Stimulated activated CD8-positive, alpha-beta memory T cell treated with anti-CD3 and anti-CD28 coated beads, Interleukin-15, amount 100 ng/mL, for 1 hour (primary cell): Measurements from ENCODE around the gene RLN1.
"Not testable (repeated sequence)": the region's sequence is repeated elsewhere in the genome, so short reads cannot be mapped to it uniquely, and the experiment has no call there.

ENCODE experiments used
- DNase-seq: peaks from one replicate; pipeline ENCODE4 v3.0.0-alpha.2; 2020; ENCODE audit warnings: low read depth

The RLN1 gene

DNA sequence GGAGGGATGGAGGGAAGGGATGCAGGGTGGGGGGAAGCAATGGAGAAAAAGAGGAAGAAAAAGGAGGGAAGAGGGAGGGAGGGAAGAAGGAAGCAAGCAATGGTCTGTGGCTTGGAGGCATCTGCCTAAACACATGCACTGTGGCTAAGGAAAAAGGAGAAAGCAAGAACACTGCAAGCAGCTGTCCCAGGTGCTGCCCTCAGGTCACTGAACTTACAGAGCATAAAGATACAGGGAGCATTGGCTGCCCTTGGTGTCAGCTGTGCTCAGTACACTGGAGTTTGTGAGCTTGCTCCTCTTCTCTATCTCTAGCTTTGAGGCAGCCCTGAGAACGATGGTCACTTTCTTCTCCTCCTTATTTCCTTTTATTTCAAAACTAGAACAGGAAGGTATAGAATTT is 18.1 kb downstream of the RLN1 start:
- not testable (repeated sequence) for DNase-seq

DNA sequence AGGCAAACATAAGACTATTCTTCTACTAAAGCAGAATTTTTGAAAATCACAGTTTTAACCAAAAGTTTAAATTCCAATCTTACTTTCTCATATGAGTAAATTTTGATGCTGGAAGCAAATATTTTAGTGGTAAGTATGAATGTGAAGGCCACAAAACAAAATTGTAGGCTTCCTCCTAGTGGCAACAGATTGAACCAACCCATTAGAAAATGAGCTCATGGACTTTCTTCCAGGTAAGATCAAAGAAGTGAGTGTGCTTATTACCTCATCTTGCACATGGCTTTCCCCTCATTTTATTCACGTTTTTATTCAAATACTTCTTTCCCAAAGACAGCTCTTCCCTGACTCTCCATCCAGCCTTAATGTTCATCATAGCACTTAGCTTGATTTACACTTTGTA is 18.6 kb downstream of the RLN1 start:
- no peak for DNase-seq

DNA sequence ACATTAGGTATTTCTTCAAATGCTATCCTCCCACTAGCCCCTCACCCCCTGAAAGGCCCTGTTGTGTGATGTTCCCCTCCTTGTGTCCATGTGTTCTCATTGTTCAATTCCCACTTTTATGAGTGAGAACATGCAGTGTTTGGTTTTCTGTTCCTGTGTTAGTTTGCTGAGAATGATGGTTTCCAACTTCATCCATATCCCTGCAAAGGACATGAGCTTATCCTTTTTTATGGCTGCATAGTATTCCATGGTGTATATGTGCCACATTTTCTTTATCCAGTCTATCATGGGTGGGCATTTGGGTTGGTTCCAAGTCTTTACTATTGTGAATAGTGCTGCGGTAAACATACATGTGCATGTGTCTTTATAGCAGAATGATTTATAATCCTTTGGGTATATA is 23.3 kb downstream of the RLN1 start:
- not testable (repeated sequence) for DNase-seq

DNA sequence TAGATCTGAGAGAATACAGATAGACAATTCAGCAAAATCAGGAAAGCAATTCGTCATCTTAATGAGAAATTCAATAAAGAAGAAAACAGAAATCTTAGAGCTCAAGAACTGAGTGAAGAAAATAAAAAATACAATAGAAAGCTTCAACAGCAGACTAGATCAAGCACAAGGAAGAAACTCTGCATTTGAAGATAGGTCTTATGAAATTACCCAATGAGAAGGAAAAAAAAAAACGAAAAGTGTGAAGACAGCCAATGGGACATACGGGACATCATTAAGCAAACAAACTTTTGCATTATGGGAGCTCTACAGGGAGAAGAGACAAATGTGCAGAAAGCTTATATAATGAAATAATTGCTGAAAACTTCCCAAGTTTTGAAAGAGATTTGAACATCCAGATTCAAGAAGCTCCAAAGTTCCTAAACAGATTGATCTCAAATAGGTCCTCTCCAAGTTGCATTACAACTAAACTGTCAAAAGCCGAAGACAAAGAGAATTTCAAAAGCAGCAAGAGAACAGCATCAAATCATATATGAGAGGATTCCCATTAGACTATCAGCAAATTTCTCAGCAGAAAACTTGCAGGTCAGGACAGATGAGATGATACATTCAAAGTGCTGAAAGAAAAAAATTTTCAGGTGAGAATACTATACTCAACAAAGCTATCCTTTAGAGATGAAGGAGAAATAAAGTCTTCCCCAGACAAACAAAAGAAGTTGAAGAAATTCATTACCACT is 24.3 kb downstream of the RLN1 start:
- DNase-seq = no peak

DNA sequence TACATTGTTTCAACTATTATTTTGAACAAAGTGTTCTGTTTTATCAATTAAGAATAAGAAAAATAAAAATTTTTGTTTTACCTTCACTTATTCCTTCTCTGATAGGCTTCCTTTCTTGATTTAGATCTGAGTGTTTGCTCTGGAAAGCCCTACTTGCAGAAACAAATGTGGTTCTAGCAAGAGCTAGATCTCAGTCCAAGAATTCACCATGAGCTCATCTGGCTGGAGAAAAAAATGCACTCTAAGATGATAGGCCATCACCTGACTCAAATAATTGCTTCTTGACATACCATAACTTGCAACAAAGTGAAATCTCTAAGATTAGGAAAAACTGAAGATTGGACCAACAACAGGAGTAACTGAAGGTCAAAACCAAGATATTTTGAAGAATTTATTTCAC is 28.8 kb downstream of the RLN1 start:
- DNase-seq = no peak

DNA sequence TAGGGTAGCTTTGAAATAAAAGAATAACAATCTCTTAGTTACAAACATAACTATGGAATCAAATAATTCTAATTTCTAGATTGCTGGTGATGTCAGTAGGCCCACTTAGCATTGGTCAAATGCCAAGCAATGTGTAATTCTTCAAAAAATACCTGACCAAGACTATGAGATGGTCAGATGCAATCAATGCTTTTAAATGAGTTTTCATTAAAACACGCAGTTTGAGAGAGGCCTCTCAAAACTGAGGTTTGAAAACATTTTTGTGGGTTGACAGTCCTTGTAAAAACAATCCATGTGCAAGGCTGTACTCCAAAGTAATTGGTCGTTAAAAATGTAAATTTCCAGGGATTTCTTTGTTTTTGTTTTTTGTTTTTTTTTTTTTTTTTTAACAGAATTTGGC is 33.9 kb downstream of the RLN1 start:
- DNase-seq = no peak

DNA sequence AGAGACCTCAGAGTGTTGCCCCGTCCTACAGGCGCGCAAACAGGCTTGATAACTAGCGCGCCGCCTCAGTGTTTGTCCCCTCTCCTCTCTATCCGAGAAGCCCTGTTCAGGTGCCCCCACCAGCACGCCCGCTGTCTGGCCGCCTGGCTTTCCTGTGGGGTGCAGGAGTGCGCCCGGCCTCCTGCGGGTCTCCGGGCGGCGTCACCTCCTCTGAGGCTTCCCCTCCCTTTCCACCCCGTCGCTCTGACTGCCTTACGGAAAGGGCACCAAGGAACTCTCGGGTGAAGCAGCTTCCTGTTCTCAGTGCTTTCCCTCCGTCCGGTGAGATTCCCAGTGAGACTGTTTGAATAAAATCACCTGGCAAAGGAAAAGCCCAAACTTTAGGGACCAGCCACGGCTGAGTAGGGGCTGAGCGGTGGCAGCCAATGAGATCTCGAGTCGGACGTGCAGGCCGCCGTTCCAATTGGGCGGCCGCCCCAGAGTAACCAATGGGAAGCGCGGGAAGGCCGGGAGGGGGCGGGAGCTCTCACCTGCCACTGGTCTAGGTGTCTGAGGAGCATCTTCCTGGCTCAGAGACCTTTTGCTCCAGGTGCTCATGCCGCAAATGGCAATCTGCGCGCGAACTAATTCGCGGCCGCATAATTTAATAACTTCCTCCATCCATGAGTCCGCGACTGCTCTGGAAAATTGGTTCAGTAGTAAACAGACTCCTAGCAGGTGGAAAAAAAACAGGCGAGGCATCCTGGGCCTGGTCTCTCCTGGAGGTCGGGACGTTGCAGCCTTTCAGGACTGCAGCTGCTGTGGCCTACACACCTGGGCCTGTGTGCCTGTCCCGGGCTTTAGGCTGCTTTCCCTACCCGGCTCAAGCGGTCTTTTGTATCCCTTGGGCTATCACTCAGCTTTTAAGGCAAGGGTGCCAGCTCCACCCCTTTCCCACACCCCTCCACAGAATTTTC is 35.6 kb downstream of the RLN1 start, which contains the start of gene RLN2:
Gene RLN2 (minus strand): TSS at position 877 of the 956 bp plus-strand sequence. CDS start 136 bp downstream, at position 741.
- DNase-seq = not testable (repeated sequence)

DNA sequence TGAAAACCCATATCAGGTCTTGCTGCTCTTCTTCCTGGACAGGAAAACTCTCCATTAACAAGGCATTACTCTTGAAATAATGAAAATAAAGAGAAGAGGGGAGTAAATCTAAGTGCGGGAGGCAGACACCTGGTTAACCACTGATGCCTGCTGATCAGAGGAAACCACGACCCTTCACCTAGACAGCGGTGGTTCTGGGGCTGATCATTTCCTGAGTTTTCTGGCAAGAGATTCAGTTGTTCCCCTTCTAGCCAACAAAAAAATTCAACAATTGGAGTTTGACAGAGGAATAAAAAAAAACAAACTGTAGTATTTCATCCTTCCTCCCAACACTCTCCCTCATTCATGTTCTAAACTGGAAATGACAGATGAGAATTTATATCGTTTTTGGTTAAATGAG is 38.1 kb downstream of the RLN1 start:
- no peak for DNase-seq

DNA sequence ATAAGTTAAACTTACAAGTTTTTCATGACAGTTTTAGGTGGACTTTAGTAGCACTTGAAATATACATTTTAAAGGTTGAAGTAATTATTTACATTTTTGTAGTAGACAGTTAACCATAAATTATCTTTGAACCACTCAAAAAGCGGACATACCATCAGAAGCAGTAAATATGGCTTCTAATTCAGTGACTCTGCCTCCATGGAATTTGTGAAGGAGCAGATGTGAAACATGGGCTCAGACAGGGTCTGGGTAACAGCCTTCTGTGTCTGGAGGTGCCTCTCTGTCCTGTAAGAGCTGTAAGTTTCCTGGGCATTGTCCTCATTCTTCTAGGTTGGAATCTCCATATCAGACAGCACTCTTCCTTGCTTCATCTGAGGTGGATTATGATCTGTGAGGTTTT is 47.5 kb downstream of the RLN1 start:
- DNase-seq = no peak

DNA sequence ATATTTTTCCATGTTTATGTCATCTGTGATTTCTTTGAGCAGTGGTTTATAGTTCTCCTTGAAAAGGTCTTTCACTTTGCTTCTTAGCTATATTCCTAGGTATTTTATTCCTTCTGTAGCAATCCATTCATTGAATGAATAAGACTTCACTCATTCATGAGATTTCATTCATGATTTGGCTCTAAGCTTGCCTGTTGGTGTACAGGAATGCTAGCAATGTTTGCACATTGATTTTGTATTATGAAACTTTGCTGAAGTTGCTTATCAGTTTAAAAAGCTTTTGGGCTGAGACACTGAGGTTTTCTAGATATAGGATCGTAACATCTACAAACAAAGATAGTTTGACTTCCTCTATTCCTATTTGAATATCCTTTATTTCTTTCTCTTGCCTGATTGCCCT is 51.1 kb downstream of the RLN1 start:
- DNase-seq = no peak

DNA sequence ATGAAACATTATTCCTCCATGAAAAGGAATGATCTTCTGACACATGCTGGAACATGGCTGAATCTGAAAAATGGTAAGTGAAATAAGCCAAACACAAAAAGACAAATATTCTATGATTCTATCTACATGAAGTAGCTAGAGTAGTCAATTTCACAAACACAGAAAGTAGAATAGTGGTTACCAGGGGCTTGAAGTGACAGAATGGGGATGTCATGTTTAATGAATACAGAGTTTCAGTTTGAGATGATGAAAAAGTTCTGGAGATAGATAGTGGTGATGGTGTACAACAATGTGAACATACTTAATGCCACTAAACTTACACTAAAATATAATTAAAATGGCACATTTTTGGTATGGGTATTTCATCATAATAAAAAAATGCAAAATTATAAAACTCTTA is 53.4 kb downstream of the RLN1 start:
- no peak for DNase-seq
